ENCODE results near the gene CDC42BPA. TPM values are rescaled to one million over a fixed set of nuclear protein-coding genes. Genes with fewer than 3 reads are reported as not detected.
"Not testable (repeated sequence)": the region's sequence is repeated elsewhere in the genome, so short reads cannot be mapped to it uniquely, and the experiment has no call there.

Gene CDC42BPA
- total and polyA plus RNA-seq, 2 donors (not counting 1 experiment from before 2014, with no cell fraction given): 26.4 to 77.1 TPM

DNA sequence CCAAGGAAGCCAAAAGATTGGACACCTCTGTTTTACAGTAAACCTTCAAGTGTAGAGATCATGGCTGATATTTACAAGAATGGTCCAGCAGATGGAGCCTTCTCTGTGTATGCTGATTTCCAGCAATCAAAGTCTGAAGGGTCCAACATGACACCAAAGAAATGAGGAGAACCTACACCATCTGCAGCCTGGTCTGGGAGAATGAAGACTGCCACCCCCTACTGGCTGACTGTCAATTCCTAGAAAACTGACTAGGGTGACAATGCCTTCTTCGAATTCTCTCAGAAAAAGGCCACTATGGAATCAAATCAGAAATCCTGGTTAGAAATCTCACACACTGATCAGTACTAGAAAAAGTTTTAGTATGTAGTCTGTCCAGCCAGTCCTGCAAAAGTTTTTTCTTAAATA is 83.3 kb downstream of the CDC42BPA start:
- H3K27me3 ChIP-seq (ENCODE audit: control insufficient read depth, insufficient read depth, low read length): no peaks in the 10 kb centered on the region
- no peaks in the 10 kb centered on the region for H4K20me1 ChIP-seq (ENCODE audit: control insufficient read depth, extremely low read depth, insufficient read depth, low read length)
- TF ChIP-seq, protein P1, sequence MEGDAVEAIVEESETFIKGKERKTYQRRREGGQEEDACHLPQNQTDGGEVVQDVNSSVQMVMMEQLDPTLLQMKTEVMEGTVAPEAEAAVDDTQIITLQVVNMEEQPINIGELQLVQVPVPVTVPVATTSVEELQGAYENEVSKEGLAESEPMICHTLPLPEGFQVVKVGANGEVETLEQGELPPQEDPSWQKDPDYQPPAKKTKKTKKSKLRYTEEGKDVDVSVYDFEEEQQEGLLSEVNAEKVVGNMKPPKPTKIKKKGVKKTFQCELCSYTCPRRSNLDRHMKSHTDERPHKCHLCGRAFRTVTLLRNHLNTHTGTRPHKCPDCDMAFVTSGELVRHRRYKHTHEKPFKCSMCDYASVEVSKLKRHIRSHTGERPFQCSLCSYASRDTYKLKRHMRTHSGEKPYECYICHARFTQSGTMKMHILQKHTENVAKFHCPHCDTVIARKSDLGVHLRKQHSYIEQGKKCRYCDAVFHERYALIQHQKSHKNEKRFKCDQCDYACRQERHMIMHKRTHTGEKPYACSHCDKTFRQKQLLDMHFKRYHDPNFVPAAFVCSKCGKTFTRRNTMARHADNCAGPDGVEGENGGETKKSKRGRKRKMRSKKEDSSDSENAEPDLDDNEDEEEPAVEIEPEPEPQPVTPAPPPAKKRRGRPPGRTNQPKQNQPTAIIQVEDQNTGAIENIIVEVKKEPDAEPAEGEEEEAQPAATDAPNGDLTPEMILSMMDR (conservative IDR thresholded peaks at IDR 0.05 in 1 of 2, IDR thresholded peaks at IDR 0.05 in 1 of 2; ENCODE audit: low read depth in 1 of 2, low read length in 2 of 2): peak; percentile 46 to 63
- no peak for TF ChIP-seq EZH2 (IDR thresholded peaks at IDR 0.05; ENCODE audit: low read length, missing control alignments)
- peak; percentile 63 to 81 for DNase-seq (ENCODE audit: low read depth in 2 of 2)
- no peak overlapping the region for H3K27ac ChIP-seq (ENCODE audit: insufficient read depth, low read length)
- H3K4me1 ChIP-seq (ENCODE audit: control insufficient read depth, extremely low read depth, insufficient read depth, low read length): no peaks in the 10 kb centered on the region
- no peak overlapping the region for H3K4me2 ChIP-seq (ENCODE audit: extremely low read depth, insufficient read depth, low read length)
- peaks cover 22% of the 10 kb centered on the region for H3K79me2 ChIP-seq (ENCODE audit: control insufficient read depth, insufficient read depth, low read length)
- no peaks in the 10 kb centered on the region for H3K36me3 ChIP-seq (ENCODE audit: control insufficient read depth, insufficient read depth, low read length)
- no peaks in the 10 kb centered on the region for H3K9me3 ChIP-seq (ENCODE audit: control insufficient read depth, insufficient read depth, low read depth, low read length)
- H2AFZ ChIP-seq (ENCODE audit: low read length): no peak overlapping the region
- no peak overlapping the region for H3K9ac ChIP-seq (ENCODE audit: insufficient read depth, low read length)
- no peak overlapping the region for H3K4me3 ChIP-seq (replicated peaks in 1 of 4; ENCODE audit: control extremely low read depth in 1 of 4, insufficient read depth in 1 of 4, low read depth in 3 of 4, low read length in 4 of 4)

DNA sequence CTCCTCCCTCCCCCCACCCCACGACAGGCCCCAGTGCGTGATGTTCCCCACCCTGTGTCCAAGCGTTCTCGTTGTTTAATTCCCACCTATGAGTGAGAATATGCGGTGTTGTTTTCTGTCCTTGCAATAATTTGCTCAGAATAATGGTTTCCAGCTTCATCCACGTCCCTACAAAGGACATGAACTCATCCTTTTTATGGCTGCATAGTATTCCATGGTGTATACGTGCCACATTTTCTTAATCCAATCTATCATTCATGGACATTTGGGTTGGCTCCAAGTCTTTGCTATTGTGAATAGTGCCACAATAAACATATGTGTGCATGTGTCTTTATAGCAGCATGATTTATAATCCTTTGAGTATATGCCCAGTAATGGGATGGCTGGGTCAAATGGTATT is 87.2 kb downstream of the CDC42BPA start:
- H3K9ac ChIP-seq (ENCODE audit: insufficient read depth, low read length); H3K79me2 ChIP-seq (ENCODE audit: control insufficient read depth, insufficient read depth, low read length): not testable (repeated sequence)

DNA sequence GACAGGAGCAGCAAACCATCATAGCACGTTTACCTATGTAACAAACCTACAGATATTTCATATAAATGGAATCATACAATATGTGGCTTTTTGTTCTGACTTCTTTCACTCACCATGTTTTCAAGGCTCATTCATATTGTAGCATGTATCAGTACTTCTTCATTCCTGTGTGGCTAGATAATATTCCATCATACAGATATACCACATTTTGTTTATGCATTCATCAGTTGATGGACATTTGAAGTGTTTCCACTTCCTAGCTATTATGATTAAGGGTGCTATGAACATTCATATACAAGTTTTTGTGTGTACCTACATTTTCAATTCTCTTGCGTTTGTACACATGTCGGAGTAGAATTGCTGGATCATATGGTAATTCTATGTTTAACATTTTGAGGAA is 90.1 kb downstream of the CDC42BPA start:
- H3K9ac ChIP-seq (ENCODE audit: insufficient read depth, low read length): no peak overlapping the region
- H3K79me2 ChIP-seq (ENCODE audit: control insufficient read depth, insufficient read depth, low read length): peaks cover 7% of the 10 kb centered on the region
- H3K4me1 ChIP-seq (ENCODE audit: control insufficient read depth, extremely low read depth, insufficient read depth, low read length): no peaks in the 10 kb centered on the region
- no peak overlapping the region for H3K27ac ChIP-seq (ENCODE audit: insufficient read depth, low read length)
- no peaks in the 10 kb centered on the region for H3K9me3 ChIP-seq (ENCODE audit: control insufficient read depth, insufficient read depth, low read depth, low read length)
- no peaks in the 10 kb centered on the region for H4K20me1 ChIP-seq (ENCODE audit: control insufficient read depth, extremely low read depth, insufficient read depth, low read length)
- H3K4me2 ChIP-seq (ENCODE audit: extremely low read depth, insufficient read depth, low read length): no peak overlapping the region
- TF ChIP-seq, protein P1 (conservative IDR thresholded peaks at IDR 0.05 in 1 of 2, IDR thresholded peaks at IDR 0.05 in 1 of 2; ENCODE audit: low read depth in 1 of 2, low read length in 2 of 2): no peak
- TF ChIP-seq EZH2 (IDR thresholded peaks at IDR 0.05; ENCODE audit: low read length, missing control alignments): no peak
- no peak overlapping the region for H2AFZ ChIP-seq (ENCODE audit: low read length)
- DNase-seq (ENCODE audit: low read depth in 2 of 2): no peak
- no peaks in the 10 kb centered on the region for H3K36me3 ChIP-seq (ENCODE audit: control insufficient read depth, insufficient read depth, low read length)
- no peak overlapping the region for H3K4me3 ChIP-seq (replicated peaks in 1 of 4; ENCODE audit: control extremely low read depth in 1 of 4, insufficient read depth in 1 of 4, low read depth in 3 of 4, low read length in 4 of 4)
- no peaks in the 10 kb centered on the region for H3K27me3 ChIP-seq (ENCODE audit: control insufficient read depth, insufficient read depth, low read length)

More for the DNA sequence above, 87.2 kb downstream of the CDC42BPA start:
- not testable (repeated sequence) for H3K36me3 ChIP-seq (ENCODE audit: control insufficient read depth, insufficient read depth, low read length); H3K9me3 ChIP-seq (ENCODE audit: control insufficient read depth, insufficient read depth, low read depth, low read length); H3K4me2 ChIP-seq (ENCODE audit: extremely low read depth, insufficient read depth, low read length); H2AFZ ChIP-seq (ENCODE audit: low read length); H3K4me1 ChIP-seq (ENCODE audit: control insufficient read depth, extremely low read depth, insufficient read depth, low read length); DNase-seq (ENCODE audit: low read depth in 2 of 2); H3K27me3 ChIP-seq (ENCODE audit: control insufficient read depth, insufficient read depth, low read length); H4K20me1 ChIP-seq (ENCODE audit: control insufficient read depth, extremely low read depth, insufficient read depth, low read length); H3K27ac ChIP-seq (ENCODE audit: insufficient read depth, low read length); H3K4me3 ChIP-seq (replicated peaks in 1 of 4; ENCODE audit: control extremely low read depth in 1 of 4, insufficient read depth in 1 of 4, low read depth in 3 of 4, low read length in 4 of 4)
